GM18519 (cell line): ENCODE results near the gene ZNF506.
"Not testable (repeated sequence)": the region's sequence is repeated elsewhere in the genome, so short reads cannot be mapped to it uniquely, and the experiment has no call there.

Source experiments
- ATAC-seq: cut with Tn5 transposase; IDR thresholded peaks from one replicate; pipeline ENCODE4 v1.9.1; 2021; ENCODE audit warnings: mild to moderate bottlenecking, moderate library complexity; ENCODE audit not compliant: unreplicated experiment, low FRiP score

The ZNF506 gene

DNA sequence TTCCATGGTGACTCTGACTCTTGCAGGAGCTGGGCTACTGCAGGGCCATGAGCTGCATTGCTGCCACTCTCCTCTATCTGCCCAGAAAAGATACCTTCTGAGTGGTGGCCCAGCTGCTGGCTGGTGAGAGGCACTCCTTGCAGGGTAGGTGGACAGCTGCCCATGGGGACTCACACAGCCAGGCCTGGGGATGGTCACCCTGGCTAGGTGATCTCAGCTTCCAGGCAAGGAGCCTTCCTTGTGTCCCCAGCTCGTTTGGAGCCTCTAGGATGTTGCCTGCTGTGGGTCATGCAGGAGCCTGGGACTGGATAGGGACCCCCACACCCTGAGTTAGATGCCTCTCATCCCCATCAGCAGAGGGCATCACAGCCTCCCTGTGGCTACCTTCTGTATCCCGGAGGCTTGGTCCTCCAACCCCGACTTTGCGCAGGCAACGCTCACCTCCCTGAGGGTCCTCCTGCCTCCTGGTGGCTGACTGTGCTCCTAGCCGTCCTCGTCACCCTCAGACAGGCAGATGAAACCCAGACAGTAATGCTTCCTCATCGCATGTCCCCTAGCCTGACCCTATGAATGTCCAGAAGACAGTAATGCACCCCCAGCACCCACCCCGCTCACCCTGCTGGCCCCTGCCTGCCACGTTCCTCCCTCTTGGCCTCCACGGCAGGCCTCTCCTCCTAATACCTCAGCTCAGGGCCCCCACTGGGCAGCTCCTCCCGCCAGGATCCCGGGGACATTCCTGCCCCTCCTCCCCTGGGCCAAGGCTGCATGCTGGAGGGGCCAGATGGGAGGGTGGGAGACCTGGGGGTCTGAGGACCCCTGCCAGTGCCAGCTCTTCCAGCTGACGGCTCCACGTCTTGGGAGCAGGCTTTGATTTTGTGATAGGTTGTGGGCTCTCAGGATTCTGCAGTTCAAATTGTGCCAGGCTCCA is 75.0 kb downstream of the ZNF506 start:
- ATAC-seq: no peak

DNA sequence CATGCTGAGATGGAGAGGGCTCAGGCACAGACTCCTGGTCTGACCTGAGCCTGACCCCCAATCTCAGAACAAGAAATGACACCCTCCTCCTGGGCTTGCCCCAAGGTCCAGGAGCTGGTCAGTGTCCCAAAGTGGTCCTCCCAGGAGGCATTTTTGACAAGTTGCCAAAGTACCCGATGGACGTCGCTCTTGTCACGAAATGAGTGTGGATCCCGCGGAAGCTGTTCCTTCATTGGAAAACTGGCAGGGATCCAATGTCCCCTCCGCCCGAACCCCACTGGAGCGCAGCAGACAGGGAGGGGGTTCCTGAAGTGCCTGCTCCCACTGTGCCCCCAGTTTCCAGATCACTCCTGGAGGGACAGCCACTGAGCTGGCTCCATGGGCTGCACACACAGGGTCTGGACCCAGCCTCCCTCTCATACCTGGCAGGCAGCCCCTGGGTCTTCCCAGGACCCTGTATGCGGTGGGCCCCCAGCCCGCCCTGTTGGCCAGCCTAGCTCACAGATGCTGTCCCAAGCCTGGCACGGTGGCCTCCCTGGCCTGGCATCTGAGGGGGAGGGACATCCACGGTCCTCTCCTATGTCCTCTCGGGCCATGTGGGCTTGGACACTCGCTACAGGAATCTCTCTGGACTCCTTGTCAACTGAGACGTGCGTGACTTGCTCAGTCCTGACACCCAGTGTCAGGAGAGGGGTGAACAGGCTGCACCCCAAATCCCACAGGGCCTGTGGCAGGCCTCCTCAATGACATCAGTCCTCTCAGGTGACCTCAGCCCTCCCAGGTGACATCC is 75.9 kb downstream of the ZNF506 start:
- no peak for ATAC-seq

DNA sequence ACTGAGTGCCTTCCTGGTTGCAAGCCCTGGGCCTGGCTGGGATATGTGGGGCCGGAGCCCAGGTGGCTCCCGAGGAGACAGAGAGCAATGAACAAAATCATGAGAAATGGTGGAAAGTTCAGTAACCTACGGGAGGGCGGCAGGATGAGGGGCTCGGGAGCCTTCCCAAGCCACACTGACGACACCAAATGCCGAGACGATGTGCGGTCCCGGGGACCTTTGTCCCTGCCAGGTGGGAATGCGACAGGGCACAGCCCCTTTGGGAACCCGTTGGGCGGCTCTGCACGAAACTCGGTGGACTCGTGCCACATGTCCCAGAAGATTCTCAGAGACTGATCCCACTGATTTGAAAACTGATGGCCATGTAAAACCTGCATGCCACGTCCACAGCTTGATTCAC is 76.9 kb downstream of the ZNF506 start:
- no peak for ATAC-seq

DNA sequence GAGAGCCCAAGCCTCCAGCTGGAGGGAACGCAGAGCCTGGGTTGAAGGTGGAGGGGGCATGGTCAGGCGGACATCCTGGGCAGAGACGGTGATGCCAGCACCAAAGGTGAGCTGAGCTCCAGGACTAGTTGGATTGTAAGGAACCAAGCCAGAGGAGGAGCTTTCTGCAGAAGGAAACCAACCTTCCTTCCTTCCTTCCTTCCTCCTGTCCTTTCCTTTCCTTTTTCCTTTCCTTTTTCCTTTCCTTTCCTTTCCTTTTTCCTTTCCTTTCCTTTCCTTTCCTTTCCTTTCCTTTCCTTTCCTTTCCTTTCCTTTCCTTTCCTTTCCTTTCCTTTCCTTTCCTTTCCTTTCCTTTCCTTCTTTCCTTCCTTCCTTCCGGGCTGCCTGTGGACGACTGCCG is 77.6 kb downstream of the ZNF506 start:
- ATAC-seq: not testable (repeated sequence)

DNA sequence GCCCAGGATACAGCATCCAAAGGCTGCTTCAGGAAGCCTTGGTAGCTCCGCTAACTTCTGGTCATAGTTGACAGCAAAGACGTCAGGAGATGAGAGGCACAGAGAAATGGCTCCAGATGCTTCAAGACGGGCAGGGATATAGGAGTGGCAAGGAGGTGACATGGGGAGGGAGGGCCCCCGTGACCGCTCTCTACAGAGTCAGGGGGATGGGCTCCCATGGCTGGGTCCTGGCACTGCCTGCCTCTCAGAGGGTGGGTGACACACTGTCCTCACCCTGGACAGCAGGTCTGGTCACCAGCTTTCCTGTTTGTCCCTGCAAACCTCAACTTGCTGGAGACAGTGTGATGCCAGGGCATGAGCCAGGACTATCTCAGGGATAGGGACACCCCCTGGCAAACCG is 78.4 kb downstream of the ZNF506 start:
- ATAC-seq: no peak

DNA sequence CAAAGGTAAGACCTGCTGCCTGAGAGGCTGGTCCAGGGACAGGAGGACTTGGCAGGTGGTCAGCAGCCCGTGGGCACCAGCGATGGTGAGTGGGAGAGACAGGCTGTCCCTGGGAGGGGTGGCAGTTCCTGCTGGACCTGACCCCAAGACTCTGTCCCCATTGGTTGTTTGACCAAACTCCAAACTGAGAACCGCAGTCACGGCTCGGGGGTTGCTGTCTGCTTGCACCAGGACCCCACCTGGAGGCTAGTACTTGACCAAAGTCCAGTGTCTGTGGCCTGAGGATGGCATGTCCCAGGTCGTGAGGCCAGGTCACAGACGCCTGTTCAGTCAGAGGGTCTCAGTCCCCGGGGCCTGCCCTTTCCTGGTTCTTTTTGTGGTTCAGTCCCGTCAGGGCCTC is 78.8 kb downstream of the ZNF506 start:
- no peak for ATAC-seq
